GM12892 (cell line): ENCODE data around the gene PDE8A.

ENCODE experiments used
- POLR2A ChIP-seq: IDR thresholded peaks from 2 replicates; pipeline ENCODE4 v1.6.1; 2011; ENCODE audit warnings: low read depth, low read length, control low read depth
- POLR2AphosphoS5 ChIP-seq: IDR thresholded peaks from 2 replicates; pipeline ENCODE4 v1.6.1; 2011; ENCODE audit warnings: low read depth, low read length, control low read depth
- TAF1 ChIP-seq: IDR thresholded peaks from 2 replicates; pipeline ENCODE4 v1.6.1; 2011; ENCODE audit warnings: low read depth, mild to moderate bottlenecking, control low read depth, low read length, borderline replicate concordance

DNA sequence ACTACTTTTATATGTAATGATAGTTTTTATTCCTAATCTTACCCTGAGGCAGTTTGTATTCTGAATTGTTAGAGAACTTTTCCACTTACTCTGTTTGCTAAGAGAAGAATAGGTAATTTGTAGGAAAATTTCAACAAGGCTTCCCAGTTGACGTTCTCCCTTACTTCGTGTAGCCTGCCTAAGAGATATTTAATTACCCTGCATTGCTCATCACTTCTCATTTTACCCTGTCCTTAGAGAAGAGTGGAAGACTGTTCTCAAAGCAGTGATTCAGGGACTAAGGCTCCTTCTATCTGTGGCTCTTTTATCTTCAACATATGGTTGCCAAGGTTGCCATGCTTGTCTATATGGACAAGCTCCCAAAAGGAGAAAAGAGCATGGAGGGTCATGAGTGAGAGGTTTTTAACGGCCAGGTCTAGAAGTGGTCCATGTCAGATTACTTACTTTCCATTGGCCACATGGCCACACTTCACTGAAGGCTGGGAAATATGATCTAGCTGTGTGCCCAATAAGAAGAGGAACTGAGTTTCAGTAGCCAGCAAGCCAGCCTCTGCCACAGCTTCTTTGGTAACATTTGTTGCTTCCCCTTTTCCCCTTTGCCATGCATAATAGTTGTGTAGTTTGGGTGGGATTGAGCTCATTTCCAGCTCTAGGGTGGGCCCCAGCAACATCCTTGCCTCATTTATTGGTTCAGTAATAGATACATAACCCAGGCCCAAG is 22.1 kb downstream of the PDE8A start:
- TF ChIP-seq POLR2A, result no peak
- TF ChIP-seq TAF1, result no peak
- no peak for TF ChIP-seq POLR2AphosphoS5
